Activated T-cell treated with anti-CD3 and anti-CD28 coated beads for 48 hours (primary cell): ENCODE measurements around the gene DLG2.
"Not testable (repeated sequence)": the region's sequence is repeated elsewhere in the genome, so short reads cannot be mapped to it uniquely, and the experiment has no call there.

Experiments
- DNase-seq: peaks from one replicate; pipeline ENCODE4 v3.0.0-alpha.2; 2020; ENCODE audit warnings: low read depth

The DLG2 gene

DNA sequence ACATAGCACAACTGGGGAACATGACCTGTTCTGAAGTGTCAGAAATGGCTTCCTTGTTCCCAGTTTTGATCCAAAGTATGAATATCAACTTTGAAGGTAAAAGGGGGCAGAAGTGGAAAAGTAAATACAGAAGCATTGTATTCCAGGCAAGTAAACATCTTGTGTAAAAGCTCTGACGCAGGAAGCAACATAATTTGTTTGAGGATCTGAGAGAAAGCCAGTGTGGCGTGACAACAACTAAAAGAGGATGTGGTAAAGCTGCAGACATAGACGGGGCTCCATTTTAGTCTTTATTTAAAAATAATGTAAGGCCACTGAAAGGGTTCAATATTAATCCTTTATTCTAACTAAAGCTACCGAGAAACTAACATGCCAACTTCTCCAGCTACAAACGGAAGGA, 310.2 kb downstream of the DLG2 start:
- DNase-seq: no peak

DNA sequence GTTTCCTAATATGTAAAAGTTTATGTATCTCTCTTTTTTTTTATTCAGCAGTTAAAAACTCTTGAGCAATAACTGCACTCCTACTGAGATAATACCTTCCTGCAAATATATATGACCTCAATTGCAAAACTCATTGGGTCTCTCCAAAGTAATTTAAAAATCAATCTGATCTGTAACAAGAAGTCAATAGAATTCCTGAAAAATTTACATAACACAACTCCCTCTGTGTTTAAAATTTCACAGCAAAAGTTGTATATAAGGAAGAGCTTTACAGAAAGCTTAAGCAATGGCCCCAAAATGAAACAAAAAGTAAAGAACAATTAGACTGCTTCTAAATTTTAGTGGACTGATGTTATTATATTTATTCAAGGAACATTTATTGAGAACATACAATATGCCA, 313.4 kb downstream of the DLG2 start:
- no peak for DNase-seq

- no peak for DNase-seq
Observed at GRCh38 chr11:85310479-85310878, 316.7 kb downstream of the DLG2 start.

DNA sequence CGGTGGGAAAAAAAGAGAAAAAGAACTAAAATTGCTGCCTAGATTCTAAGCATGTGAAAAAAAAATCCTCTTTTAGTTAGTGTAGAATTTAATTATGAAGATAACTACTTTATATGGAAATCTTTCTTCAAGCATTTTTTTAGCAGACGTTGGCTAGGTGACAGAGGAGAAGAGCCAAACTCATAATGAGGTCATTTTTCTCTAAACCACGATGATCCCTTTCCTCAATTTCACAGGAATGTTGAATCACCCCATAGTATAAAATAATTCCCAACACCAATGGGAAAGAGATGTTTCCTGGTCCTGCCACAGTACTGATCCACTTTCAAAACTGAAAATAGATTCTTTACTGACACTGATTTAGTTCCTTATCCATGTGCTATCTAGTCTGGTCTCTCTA, 319.8 kb downstream of the DLG2 start:
- no peak for DNase-seq

GRCh38 chr11:85301895-85302678, 325.1 kb downstream of the DLG2 start:
- DNase-seq: no peak

DNA sequence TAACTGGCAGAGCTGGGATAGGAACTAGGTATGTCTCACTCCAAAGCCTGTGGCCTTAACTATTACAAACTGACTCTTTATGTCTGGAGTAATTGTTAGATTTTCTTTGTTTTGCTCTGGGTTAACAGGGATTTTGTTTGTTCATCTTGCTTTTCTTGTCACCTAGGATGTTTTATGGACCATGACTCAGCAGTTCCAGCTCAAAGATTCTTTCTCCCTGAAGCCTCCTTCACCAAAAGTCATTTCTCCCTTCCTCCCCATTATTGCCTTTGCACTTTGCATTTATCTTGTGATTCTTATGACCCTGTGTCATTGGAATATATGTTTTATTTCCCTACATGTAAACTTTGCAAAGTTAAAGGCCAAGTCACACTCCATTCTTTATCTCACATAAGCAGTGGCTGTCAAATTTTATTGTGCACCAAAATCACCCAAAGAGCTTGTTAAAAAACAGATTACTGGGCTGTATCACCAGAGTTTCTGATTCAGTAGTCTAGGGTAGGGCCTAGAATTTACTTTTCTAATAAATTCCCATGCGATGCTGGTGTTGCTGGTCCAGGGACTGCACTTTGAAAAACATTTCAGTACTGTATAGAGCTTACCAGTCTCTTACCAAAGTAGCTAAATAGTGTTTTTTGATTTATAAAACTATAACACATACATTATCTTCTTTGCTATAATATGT, 327.7 kb downstream of the DLG2 start:
- no peak for DNase-seq

GRCh38 chr11:85295694-85296271, 331.4 kb downstream of the DLG2 start:
- no peak for DNase-seq

DNA sequence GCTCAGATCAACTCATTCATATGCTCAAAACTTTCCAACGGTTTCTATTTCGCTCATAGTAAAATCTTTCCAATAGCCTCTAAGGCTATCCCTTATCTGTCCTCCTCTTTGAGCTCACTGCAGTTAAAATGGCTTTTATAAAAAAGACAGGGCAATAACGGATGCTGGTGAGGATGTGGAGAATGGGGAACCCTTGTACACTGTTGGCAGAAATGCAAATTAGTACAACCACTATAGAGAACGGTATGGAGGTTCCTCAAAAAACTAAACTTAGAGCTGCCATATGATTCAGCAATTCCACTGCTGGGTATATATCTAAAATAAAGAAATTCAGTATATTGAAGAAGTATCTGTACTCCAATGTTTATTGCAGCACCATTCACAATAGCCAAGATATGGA, 345.6 kb downstream of the DLG2 start:
- no peak for DNase-seq

DNA sequence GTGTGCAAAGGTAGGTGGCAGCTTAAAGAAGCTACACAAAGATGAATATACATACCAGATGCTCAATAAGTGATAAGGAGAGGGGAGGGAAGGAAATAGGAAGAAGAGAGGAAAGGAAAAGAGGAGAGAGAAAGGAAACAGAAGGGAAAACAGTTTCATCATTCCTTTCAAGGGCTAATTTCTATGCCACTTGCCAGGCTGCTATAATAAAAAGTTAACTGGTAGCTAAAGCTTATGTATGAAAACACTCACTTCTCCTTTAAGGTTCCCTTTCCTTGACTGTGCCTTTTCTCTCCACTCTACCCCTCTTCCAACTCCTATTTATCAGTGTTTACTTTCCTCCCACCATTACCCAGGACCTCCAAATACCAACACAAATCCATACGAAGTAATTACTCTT, 347.9 kb downstream of the DLG2 start:
- DNase-seq: no peak

DNA sequence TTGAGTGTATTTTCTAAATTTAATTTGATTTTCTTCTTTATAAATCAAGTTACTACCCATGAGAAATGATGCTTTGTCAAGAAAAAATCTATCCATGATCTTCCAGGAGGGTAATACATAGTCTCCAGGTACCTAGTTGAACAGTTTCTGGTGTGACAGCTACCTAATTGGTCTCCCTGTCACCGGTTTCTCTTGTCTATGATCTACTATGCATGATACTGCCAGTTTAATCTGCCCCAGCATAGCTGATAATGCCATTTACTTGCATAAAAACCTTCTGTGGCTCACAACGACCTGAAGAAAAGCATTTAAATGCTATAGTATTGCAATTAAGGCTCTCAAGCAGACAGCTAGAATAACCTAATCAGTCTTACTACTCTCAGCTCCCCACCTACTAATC, 349.5 kb downstream of the DLG2 start:
- DNase-seq: no peak

DNA sequence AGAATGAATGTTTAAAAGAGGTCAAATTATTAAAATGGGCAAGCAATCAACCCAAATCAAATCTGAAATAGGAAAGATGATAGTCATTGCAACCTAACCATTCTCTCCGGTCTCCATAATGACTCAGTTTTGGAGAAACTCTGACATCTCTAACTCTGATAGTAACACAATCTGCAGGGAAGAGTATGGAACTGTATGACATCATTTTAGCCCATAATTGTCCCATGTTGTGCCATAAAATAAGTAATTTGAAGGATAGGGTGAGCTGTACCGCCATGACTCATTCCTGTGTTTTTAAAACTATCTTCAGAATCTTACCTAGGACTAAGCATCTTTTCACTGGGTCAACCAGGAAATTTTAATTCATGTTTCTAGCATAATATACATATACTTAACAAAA, 350.8 kb downstream of the DLG2 start:
- DNase-seq: no peak

GRCh38 chr11:85270315-85270714, 356.8 kb downstream of the DLG2 start:
- not testable (repeated sequence) for DNase-seq

- DNase-seq: no peak
Observed at GRCh38 chr11:85269109-85269508, 358.0 kb downstream of the DLG2 start.

GRCh38 chr11:85266646-85267045, 360.5 kb downstream of the DLG2 start:
- no peak for DNase-seq

DNA sequence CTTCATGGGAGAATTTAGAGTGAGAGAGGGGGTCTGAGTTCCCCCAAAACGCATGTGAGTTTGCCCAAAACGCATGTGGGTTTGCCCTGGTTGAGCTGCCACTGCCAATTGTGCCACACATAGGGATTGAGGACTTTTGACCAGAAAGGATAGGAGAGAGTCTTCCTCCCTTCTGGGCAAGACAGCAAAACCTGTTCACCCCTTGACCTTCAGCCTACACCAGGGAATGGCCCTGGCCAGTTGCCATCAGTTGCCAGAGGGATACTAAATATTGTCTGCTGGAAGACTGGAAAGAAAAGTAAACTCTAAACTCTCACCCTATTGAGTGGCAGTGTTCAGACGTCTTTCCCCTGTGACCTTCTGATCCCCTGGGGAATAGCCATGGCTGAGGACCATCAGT, 363.8 kb downstream of the DLG2 start:
- DNase-seq: no peak

DNA sequence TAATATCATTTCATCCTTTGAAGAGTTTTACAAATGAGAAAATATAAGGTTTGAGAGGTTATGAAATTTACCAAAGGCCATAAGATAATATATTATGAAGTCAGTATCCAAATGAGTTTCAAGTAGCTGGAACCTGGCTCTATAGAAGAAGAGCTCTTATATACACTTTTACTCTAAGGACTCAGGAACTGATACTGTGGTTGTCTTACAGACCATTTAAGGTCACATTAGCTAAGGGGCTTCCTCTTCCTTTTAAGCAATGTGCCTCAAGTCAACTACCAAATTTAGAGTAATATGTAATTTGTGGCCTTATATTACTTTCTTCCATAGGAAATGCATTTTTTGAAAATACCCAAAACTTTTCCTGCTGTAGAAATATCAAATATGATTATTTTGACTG, 369.3 kb downstream of the DLG2 start:
- no peak for DNase-seq

- DNase-seq: no peak
Observed at GRCh38 chr11:85256433-85256832, 370.7 kb downstream of the DLG2 start.

DNA sequence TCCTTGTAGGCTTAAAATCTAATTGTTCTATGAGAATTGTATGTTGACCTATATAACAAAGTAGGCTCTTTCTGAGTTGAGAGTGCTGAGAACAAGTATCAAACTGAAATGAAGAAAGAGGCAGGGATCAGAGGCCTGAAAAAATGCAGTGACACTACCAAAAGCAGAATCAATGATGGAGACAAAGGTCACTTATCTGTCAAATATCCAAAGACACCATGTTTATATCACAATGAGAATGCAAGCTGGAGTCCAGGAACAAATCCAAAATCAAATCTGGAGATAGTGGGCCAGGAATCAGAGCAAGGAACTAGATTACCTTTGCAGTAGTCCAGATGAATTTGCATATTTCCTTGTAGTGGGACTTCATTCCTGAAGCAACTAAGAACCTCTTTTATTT, 377.7 kb downstream of the DLG2 start:
- no peak for DNase-seq

DNA sequence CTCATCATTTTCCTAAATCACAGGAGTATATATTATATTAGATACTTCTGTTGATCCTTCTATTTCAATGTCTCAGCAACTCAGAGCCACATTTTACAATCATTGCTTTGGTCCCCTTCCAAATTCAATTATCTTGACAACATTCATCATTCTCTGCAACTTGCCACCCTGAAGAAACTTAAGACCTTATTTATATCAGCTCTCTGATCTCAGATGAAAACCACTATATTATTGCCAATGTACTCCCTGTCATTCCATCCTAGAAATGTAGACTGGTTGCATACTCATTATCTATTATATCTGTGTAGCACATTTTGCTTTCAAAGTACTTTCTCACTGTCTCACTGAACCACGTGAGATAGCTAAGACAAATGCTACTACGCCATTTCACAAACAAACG, 379.3 kb downstream of the DLG2 start:
- DNase-seq: no peak

DNA sequence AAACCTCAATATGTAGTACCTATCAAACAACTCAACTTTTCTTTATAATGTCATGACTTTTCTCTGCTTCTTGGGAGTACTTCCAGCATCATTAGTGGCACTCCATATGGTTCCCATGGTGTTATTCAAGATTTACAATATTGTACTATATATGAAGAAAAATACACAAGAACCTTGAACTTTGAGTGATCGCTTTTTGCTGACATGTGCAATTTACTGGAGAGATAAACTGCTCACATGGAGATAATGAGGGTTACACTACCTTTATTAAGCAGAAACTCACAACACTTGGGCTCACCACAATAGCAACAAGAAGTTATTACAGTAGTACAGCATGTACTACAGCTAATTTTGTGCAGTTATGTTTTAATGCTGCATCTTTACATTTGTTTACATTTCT, 388.2 kb downstream of the DLG2 start:
- DNase-seq: no peak

- DNase-seq: not testable (repeated sequence)
Observed at GRCh38 chr11:85238038-85238437, 389.1 kb downstream of the DLG2 start.

DNA sequence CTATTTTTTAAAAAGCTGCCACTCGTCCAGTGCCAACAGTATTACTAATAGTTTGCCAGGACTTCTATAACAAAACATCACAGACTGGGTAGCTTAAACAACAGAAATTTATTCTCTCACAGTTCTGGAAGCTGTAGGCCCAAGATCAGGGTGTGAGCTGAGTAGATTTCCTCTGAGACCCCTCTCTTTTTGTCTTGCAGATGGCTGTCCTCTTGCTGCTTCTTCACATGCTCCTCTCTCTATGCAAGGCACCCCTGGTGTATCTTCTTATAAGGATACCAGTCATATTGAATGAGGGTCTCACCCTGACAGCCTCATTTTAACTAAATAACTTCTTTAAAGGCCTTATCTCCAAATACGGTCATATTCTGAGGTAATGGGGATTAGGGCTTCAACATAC, 390.9 kb downstream of the DLG2 start:
- DNase-seq: no peak

- DNase-seq: no peak
Observed at GRCh38 chr11:85232559-85232958, 394.6 kb downstream of the DLG2 start.

DNA sequence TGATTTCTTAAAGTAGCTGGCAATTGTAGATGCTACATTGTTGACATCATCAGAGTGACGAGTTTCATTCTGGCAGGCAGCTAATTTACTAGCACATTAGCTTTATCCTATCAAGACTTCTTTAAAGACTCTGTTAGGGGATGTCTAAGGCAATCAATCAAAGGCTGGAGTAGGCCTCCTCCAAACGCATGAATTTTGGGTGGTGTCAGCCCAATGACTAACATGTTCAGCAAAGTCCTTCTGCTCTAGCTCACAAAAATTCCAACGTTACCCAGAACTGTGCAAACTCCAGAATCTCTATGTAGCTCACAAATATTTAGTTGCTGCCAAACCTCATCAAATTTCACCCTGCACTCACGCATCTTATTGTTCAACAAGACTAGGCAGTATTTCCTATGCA, 395.6 kb downstream of the DLG2 start:
- DNase-seq: no peak
